Heart left ventricle (tissue), 16 donors: ENCODE results near the gene PTPN3. TPM values are rescaled to one million over a fixed set of nuclear protein-coding genes. Genes with fewer than 3 reads are reported as not detected.

ENCODE experiments used
- ATAC-seq, 4 donors: fragments of 200-7000 bp; cut with Tn5 transposase; one replicate each; pipeline ENCODE4 v1.9.1; 2020 to 2022; ENCODE audit warnings: moderate library complexity in 4 of 4, mild to moderate bottlenecking in 3 of 4, moderate number of reproducible peaks in 1 of 4
- DNase-seq, 5 donors: peaks; one replicate each; pipeline ENCODE4 v3.0.0-alpha.2; 2020
- H3K27ac ChIP-seq, 12 donors: fragments of 200-600 bp; sonication (generic) in 4 of 12; one replicate each; pipeline versions ENCODE4 v1.5.0 to v1.8.0; 2016 to 2022; ENCODE audit warnings: mild to moderate bottlenecking in 2 of 12
- H3K27me3 ChIP-seq, 9 donors: fragments of 200-600 bp; sonication (generic) in 2 of 9; one replicate each; pipeline versions ENCODE4 v1.5.1 to v1.8.0; 2016 to 2022; ENCODE audit warnings: mild to moderate bottlenecking in 3 of 9
- H3K36me3 ChIP-seq, 9 donors: fragments of 200-600 bp; sonication (generic) in 2 of 9; one replicate each; pipeline versions ENCODE4 v1.5.0 to v1.8.0; 2018 to 2022; ENCODE audit warnings: mild to moderate bottlenecking in 2 of 9
- H3K4me1 ChIP-seq, 12 donors: fragments of 200-600 bp; sonication (generic) in 4 of 12; one replicate each; pipeline versions ENCODE4 v1.5.0 to v1.8.0; 2016 to 2022; ENCODE audit warnings: mild to moderate bottlenecking in 3 of 12
- H3K4me3 ChIP-seq, 12 donors: fragments of 200-600 bp; sonication (generic) in 4 of 12; one replicate each; pipeline versions ENCODE4 v1.5.0 to v1.8.0; 2017 to 2022; ENCODE audit warnings: mild to moderate bottlenecking in 9 of 12, moderate library complexity in 4 of 12
- H3K9me3 ChIP-seq, 12 donors: fragments of 200-600 bp; sonication (generic) in 4 of 12; one replicate each; pipeline versions ENCODE4 v1.5.0 to v1.8.0; 2016 to 2022; ENCODE audit warnings: mild to moderate bottlenecking in 1 of 12
- CTCF ChIP-seq, 12 donors: fragments of 200-600 bp; sonication (generic) in 4 of 12; IDR thresholded peaks; one replicate each; pipeline versions ENCODE4 v1.5.0 to v1.8.0; 2018 to 2022; ENCODE audit warnings: antibody characterized with exemption in 12 of 12, mild to moderate bottlenecking in 5 of 12
- POLR2A ChIP-seq, 2 donors: fragments of 450-650 bp; IDR thresholded peaks; one replicate each; pipeline ENCODE4 v1.6.1; 2017; ENCODE audit warnings: antibody characterized with exemption in 2 of 2, mild to moderate bottlenecking in 2 of 2, moderate library complexity in 2 of 2
- WGBS, 4 donors: extraction: QIAGEN DNeasy Blood & Tissue Kit in 2 of 4; methylation state at CpG; one replicate each; pipeline versions ENCODE4 v1.1.5 to v1.1.7; 2013 to 2018; 5-methylcytosine and 5-hydroxymethylcytosine counted together
- intact Hi-C, 10 donors: fragments of 100-400 bp; cut with DNase I; formaldehyde crosslinking; loops; one replicate each; pipeline versions ENCODE4 v1.11.1 to v1.14.2; 2022
- polyA plus RNA-seq, 2 donors: library from polyadenylated mRNA; stranded (reverse); fragments of 200-250 nt; gene quantifications; one replicate each; pipeline ENCODE4 v1.2.3, GENCODE V29; 2013
- total RNA-seq, 9 donors: library from RNA; depleted of rRNA in 2 of 9; stranded (reverse); fragments of >200 nt in 2 of 9; fragmentation: NEBNext Ultra II Directional in 3 of 9; extraction: Animal tissue kit (Norgen Biotek cat#: 25700) in 3 of 9; gene quantifications; one replicate each; pipeline versions ENCODE4 v1.1.0 to v1.2.4, GENCODE V29; 2016 to 2023
- donor health status: ischemic (EF 13 %, LVEDD 7.1; RV severe dilation, severe dysfunction).
- donor health status: healthy with polysubstance abuse.
- donor health status: DM: no; HTN: yes; CAD: no.
- donor health status: DM: no; HTN: no; CAD: no.
- donor health status: ischemic (EF 25% LVEDD 6.9; RV normal size, moderate dysfunction).
- donor health status: ischemic (EF 25% LVEDD 5.7; RV mildly dilated, moderate dysfunction).
- donor health status: healthy.
- donor health status: DM: yes; HTN: yes; CAD: no.
- donor health status: ischemic (EF 35%, LVEDD 5.7; RV mildly dilated, moderate dysfunction).
- donor health status: nonischemic (EF 11% LVEDD 7.7; RV severe dilation, severe dysfunction).
- donor health status: DM: yes; HTN: yes; CAD: no.
- donor health status: PGD.
- donor health status: ischemic (EF 29% LVEDD 5.4; RV normal size, mild dysfunction).
- donor health status: nonischemic (EF 23%, LVEDD 6.1; RV moderate dilation, normal function).

Gene PTPN3
- total and polyA plus RNA-seq, 11 donors, result 6.9 to 77.0 (median 51.7) TPM

- Histone ChIP-seq H3K9me3 (no peaks in the 10 kb centered on the region), H3K27me3 (no peaks in the 10 kb centered on the region), H3K27ac (no peak overlapping the region), H3K4me1 (peaks cover 0 to 12% (median 0%) of the 10 kb centered on the region in 12 donors), H3K4me3 (no peak overlapping the region), H3K36me3 (peaks cover 0 to 65% (median 43%) of the 10 kb centered on the region in 9 donors)
- no peak for DNase-seq
- TF ChIP-seq POLR2A (IDR thresholded peaks at IDR 0.05) (no peak), CTCF (IDR thresholded peaks at IDR 0.05) (no peak)
- ATAC-seq, result no peak
- WGBS, 4 donors, result 70 to 90% (median 82%) methylated on average over 6 of the region's 6 CpGs
- intact Hi-C loops, result no loop called here
Observed at GRCh38 chr9:109408759-109409462, 89.2 kb downstream of the PTPN3 start.

- Histone ChIP-seq H3K4me3 (no peak overlapping the region), H3K4me1 (no peaks in the 10 kb centered on the region), H3K36me3 (peaks cover 0 to 98% (median 52%) of the 10 kb centered on the region in 9 donors), H3K27ac (no peak overlapping the region), H3K27me3 (no peaks in the 10 kb centered on the region), H3K9me3 (no peaks in the 10 kb centered on the region)
- ATAC-seq (no peak), DNase-seq (no peak)
- TF ChIP-seq POLR2A (IDR thresholded peaks at IDR 0.05), result no peak
- TF ChIP-seq CTCF (IDR thresholded peaks at IDR 0.05), result no peak
- WGBS, 4 donors, result 68 to 81% (median 74%) methylated on average over 5 of the region's 5 CpGs
- intact Hi-C loops, result no loop called here
Observed at GRCh38 chr9:109403766-109404320, 94.3 kb downstream of the PTPN3 start.

- no peak overlapping the region for H3K4me3 ChIP-seq
- ATAC-seq (no peak), DNase-seq (no peak)
- H3K4me1 ChIP-seq, result no peaks in the 10 kb centered on the region
- H3K36me3 ChIP-seq, result peaks cover 0 to 97% (median 52%) of the 10 kb centered on the region in 9 donors
- intact Hi-C loops, result no loop called here
- no peak overlapping the region for H3K27ac ChIP-seq
- H3K9me3 ChIP-seq, result no peaks in the 10 kb centered on the region
- TF ChIP-seq POLR2A (IDR thresholded peaks at IDR 0.05), result no peak
- no peak for TF ChIP-seq CTCF (IDR thresholded peaks at IDR 0.05)
- H3K27me3 ChIP-seq, result no peaks in the 10 kb centered on the region
- 79 to 89% (median 87%) methylated on average over 2 of the region's 2 CpGs for WGBS, 4 donors
Observed at GRCh38 chr9:109403116-109403515, 95.0 kb downstream of the PTPN3 start.

GRCh38 chr9:109401990-109402318, 96.2 kb downstream of the PTPN3 start:
- H3K27me3 ChIP-seq, result no peaks in the 10 kb centered on the region
- intact Hi-C loops, result no loop called here
- ATAC-seq (no peak), DNase-seq (no peak)
- 53 to 62% (median 58%) methylated on average over 4 of the region's 4 CpGs for WGBS, 4 donors
- no peaks in the 10 kb centered on the region for H3K9me3 ChIP-seq
- peaks cover 0 to 97% (median 54%) of the 10 kb centered on the region in 9 donors for H3K36me3 ChIP-seq
- no peak for TF ChIP-seq CTCF (IDR thresholded peaks at IDR 0.05)
- no peak for TF ChIP-seq POLR2A (IDR thresholded peaks at IDR 0.05)
- no peak overlapping the region for H3K4me3 ChIP-seq
- H3K27ac ChIP-seq, result no peak overlapping the region
- no peaks in the 10 kb centered on the region for H3K4me1 ChIP-seq
